Stimulated activated naive CD4-positive, alpha-beta T cell treated with Interleukin-2 at 50 U/mL for 16 hours (primary cell): Measurements from ENCODE around the gene GGT7.
"Not testable (repeated sequence)": the region's sequence is repeated elsewhere in the genome, so short reads cannot be mapped to it uniquely, and the experiment has no call there.

Experiments used
- DNase-seq: peaks from one replicate; lab custom pipeline; 2025; lab: John Stamatoyannopoulos, UW

The GGT7 gene

GRCh38 chr20:34872622-34873224, at the start of gene GGT7:
TSS of gene GGT7 (minus strand) at chr20:34872856. CDS start at chr20:34872815, 41 bp downstream.
- DNase-seq: peak; percentile 85

GRCh38 chr20:34921436-34921835, 48.8 kb upstream of the GGT7 start:
- no peak for DNase-seq

- DNase-seq: no peak
Observed at GRCh38 chr20:34920055-34920454, 47.4 kb upstream of the GGT7 start.

DNA sequence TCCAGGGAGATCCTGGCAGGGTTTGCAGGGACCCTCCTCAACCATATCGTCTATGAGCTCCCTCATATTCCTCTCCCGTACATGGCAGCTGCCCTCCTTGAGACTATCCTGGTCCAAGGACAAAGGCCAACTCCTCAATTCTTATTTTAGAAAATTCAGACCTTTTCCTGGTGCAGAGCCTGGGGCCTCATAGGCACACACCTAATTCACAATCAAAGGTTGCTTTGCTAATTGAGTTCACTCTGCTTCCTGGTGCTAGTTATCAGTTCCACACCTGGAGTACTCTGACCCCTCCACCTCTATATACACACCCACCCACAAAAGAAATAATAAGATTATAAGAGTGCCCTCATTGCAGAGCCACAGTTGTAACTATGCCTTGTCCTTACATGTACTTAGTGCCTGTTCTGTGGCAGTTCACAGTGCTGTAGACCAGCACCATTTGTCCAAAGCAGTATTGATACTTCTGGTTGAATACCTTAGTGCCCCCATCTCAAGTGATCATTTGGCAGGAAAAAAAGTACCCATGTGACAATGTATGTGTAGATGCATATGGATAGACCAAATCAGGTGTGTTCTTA, 44.2 kb upstream of the GGT7 start:
- no peak for DNase-seq

DNA sequence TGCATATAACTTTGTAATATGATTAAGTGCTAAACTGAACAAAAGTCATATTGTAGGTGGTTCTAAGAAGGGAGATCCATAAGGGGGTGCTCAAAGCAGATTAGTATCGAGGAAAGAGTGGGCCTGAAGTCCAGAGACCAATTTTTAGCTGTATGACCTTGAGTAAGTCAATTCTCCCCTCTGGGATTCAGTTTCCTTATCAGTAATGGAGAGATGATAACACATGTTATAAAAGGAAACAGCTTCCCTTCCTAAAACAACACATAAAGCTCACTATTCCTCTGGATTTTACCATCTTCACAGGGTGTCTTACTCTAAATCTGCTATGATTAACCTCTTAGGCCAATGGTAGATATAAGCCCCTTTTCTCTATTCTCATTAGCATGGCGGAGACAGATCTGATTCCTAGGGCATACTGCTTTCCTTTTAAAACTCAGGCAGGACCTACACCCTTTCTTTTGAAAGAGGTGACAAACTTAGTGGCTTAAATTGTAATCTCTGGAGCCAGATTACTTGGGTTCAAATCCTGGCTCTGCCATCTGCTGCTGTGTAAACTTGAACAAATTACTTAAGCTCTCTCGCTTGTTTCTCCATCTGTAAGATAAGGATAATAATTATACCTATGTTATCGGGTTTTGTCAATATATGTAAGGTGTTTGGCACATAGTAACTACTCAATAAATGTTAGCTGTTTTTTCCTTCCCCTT, 43.2 kb upstream of the GGT7 start:
- no peak for DNase-seq

DNA sequence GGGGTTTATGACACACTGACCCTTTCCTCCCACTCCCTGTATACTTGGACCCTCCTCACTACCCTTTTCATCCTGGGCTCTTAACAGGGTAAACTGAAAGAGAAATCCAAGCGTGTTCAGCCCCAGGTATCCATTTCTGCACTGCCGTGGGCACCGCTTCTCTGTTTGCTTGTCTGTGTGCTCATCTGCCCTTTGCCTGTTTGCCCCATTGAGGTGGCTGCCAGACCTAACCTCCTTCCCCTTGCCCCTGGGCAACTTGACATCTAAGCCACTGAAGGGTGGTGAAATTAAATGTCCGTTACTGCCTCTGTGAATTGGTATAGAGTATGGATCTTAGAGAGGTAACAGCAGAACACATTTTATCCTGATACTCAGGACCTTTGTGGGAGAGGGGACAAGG, 42.5 kb upstream of the GGT7 start:
- no peak for DNase-seq

DNA sequence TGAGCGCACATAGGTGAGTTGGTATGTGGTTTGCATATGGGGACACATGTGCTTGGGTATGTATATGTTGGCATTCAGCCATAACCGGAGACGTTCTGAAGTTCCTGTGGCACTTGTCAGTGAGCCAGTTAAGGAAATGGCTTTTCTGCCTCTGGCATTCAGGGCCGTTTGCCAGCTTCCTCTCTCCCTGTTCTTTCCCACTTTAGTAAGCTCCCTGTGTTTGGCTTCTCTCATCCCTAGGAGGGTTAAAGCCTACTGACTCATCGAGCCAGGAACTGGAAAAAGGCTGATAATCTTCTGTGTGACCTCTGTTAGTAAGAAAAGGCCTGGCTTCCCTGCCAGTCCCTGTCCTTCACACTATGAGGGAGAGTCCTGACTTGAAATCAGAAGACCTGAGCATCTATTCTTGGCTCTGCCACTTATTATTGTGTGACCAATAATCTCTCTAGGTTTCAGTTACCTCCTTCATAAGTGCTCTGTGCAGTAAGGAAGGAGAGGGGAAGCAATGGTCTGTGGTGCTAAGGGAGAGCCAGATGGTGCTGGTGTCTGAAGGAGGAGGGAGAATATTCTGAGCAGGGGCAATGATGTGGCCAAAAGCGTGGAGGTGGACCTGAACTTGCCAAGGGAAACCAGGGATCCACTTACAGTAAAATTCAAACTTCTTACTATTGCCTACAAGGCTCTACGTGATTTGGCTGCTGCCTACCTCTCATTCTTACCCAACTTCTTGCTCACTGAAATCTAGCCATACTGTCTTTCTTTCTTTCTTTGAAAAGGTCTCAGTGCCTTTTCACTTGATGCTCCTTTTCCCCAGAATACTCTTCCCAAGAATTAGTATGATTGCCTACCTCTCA, 35.2 kb upstream of the GGT7 start:
- no peak for DNase-seq

- no peak for DNase-seq
Observed at GRCh38 chr20:34904202-34904621, 31.6 kb upstream of the GGT7 start.

GRCh38 chr20:34898731-34899130, 26.1 kb upstream of the GGT7 start:
- not testable (repeated sequence) for DNase-seq

DNA sequence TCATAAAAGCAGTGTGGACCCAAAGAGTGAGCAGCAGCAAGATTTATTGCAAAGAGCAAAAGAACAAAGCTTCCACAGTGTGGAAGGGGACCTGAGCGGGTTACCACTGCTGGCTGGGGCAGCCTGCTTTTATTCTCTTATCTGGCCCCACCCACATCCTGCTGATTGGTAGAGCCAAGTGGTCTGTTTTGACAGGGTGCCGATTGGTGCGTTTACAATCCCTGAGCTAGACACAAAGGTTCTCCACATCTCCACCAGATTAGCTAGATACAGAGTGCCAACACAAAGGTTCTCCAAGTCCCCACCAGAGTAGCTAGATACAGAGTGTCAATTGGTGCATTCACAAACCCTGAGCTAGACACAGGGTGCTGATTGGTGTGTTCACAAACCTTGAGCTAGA, 25.5 kb upstream of the GGT7 start:
- DNase-seq: not testable (repeated sequence)

- DNase-seq: no peak
Observed at GRCh38 chr20:34896086-34896621, 23.5 kb upstream of the GGT7 start.

DNA sequence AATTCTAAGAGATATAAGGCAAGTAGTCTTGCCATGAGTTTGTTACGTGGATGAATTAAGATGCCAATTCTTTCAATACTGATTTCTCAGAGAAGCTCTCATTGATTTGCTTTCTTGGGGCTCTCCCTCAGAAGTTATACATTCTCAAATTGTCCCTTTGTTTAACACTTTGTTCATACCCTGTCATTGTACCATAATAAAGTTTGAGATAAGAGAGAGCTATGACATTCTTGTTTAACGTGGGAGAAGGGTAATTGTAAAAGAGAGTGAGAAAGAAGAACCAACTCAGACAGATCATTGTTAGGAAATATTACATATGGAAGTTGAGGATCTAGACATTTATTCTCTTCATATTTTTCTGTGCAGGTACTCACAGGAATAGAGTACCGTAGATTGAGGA, 22.8 kb upstream of the GGT7 start:
- no peak for DNase-seq

- no peak for DNase-seq
Observed at GRCh38 chr20:34894723-34895122, 22.1 kb upstream of the GGT7 start.

DNA sequence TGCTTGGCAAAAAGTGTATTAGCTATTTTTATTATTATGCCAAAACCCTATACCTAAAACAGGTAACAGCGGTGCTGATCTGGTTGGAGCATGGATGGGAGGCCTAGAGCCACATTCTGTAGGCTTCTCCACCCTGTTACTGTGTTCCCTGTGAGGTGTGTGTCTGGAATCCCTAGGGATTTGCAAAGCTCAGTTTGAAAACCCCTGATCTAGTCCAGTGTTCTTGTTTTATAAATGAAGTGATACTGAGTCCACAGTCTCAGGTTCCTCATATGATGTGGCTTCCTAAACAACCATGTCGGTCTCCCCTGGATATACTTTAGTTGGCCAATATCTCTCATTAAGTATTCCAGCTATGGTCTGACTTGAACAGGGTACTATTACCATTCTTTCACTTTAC, 20.0 kb upstream of the GGT7 start:
- DNase-seq: no peak

DNA sequence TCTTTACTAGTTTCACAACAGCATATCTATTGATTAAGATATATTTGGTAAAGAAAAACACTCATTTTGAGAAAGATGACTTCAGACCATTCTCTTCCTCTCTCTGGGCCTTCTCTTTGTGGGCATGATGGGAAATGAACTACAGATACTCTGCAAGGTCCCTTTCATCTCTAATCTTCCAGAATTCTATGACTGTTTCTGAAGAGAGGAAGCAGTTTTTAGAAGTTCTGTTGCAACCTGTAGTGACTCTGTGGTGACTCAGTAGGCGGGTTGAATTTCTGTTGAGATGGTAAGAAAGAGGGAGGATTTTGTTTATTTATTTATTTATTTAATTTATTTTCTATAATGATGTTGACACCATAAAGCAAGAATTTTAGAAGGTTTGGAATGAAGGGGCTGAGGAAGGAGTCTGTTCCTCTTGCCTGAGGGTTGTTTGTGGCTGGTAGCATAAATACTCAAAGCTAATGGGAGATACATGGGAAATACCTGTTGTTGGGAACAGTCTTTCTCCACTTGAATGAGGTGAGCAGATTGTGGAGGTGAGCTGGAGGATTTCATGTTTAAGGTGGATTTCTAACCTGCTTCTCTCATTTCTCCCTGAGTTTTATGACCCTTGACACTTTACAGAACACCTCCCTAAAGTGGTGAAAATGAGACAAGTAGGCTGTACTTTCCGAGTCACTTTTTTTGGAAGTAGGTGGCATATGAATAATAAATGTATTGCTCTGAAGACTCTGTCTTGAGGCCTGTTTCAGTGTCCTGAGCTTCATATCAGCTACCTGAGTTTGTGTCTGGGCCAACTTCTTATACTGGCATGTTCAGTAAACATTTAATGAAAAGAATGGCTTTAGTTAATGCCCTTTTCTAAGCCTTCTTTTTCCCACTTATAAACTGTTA, 18.8 kb upstream of the GGT7 start:
- DNase-seq: no peak

GRCh38 chr20:34888468-34888867, 15.8 kb upstream of the GGT7 start:
- no peak for DNase-seq

DNA sequence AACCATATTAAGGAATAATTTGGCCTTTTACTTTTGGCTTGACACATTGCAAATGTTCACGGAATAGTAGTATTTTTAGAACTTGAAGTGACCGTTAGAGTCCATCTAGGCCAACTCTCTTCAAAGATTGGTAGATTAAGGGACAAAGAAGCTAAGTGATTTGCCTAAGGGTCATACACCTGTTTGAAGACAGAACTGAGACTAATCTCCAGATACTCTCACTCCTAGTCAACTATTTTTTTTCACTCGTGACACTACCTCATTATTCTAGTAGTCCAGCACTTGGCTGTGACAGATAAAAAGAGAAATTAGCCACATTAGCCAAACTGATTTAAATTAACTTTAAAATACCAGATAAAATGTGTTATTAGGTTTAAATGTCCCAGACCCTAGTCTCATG, 14.4 kb upstream of the GGT7 start:
- no peak for DNase-seq

- DNase-seq: no peak
Observed at GRCh38 chr20:34886122-34886521, 13.5 kb upstream of the GGT7 start.

DNA sequence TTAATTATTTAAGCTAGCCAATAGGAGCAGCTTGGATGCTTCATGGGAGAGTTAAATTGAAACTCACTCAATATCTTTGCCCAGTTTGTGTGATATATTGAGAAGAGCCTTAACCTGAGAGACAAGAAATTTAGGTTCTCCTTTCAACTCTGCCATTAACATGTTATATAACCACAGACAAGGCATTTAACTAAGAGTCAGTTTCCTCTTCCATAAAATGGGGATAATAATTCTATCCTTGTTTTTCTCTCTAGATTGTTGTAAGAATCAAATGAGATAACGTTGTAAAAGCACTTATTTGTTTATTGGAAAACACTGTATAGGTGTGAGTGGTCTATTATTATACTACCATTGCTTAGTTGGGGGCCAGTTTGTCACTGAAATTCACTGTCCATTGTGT, 11.6 kb upstream of the GGT7 start:
- no peak for DNase-seq

GRCh38 chr20:34883809-34884208, 11.2 kb upstream of the GGT7 start:
- no peak for DNase-seq

GRCh38 chr20:34883087-34883688, 10.5 kb upstream of the GGT7 start:
- DNase-seq: no peak
